Liver (tissue), 9 donors: Measurements from ENCODE around the gene CHID1. TPM values are rescaled to one million over a fixed set of nuclear protein-coding genes. Genes with fewer than 3 reads are reported as not detected.

Source experiments
- DNase-seq: peaks from one replicate; pipeline ENCODE4 v3.0.0-alpha.2; 2017; ENCODE audit warnings: low spot score
- H3K27ac ChIP-seq, 2 donors: one replicate each; pipeline ENCODE4 v1.7.0; 2013; ENCODE audit warnings: inconsistent platforms in 2 of 2, low read length in 2 of 2, control low read depth in 1 of 2, low read depth in 1 of 2, mild to moderate bottlenecking in 1 of 2
- H3K27me3 ChIP-seq, 4 donors: one replicate each; pipeline versions ENCODE4 v1.6.1 to v1.7.0; 2013; ENCODE audit warnings: low read length in 3 of 4, inconsistent platforms in 1 of 4, mild to moderate bottlenecking in 1 of 4, moderate library complexity in 1 of 4; ENCODE audit not compliant: control insufficient read depth in 4 of 4, insufficient read depth in 4 of 4
- H3K36me3 ChIP-seq, 4 donors: one replicate each; pipeline versions ENCODE4 v1.6.1 to v1.7.0; 2013; ENCODE audit warnings: low read length in 3 of 4, mild to moderate bottlenecking in 3 of 4, low read depth in 1 of 4, moderate library complexity in 1 of 4; ENCODE audit not compliant: control insufficient read depth in 4 of 4, insufficient read depth in 3 of 4
- H3K4me1 ChIP-seq, 4 donors: one replicate each; pipeline versions ENCODE4 v1.6.1 to v1.7.0; 2013; ENCODE audit warnings: low read length in 3 of 4, mild to moderate bottlenecking in 3 of 4, moderate library complexity in 1 of 4; ENCODE audit not compliant: control insufficient read depth in 4 of 4, insufficient read depth in 4 of 4
- H3K4me3 ChIP-seq, 3 donors: one replicate each; pipeline versions ENCODE4 v1.6.1 to v1.7.0; 2013; ENCODE audit warnings: low read length in 3 of 3, control low read depth in 1 of 3, low read depth in 1 of 3, mild to moderate bottlenecking in 1 of 3
- H3K9ac ChIP-seq, 2 donors: one replicate each; pipeline ENCODE4 v1.7.0; 2013; ENCODE audit warnings: low read length in 2 of 2, mild to moderate bottlenecking in 2 of 2, moderate library complexity in 2 of 2, control low read depth in 1 of 2, low read depth in 1 of 2
- H3K9me3 ChIP-seq, 4 donors: one replicate each; pipeline versions ENCODE4 v1.6.1 to v1.7.0; 2013; ENCODE audit warnings: low read length in 3 of 4; ENCODE audit not compliant: control insufficient read depth in 4 of 4
- EGR1 ChIP-seq, 2 donors: IDR thresholded peaks; 2 replicates each; pipeline ENCODE4 v1.6.1; 2016 to 2018; ENCODE audit warnings: antibody characterized with exemption in 2 of 2, low read depth in 2 of 2
- FOXA2 ChIP-seq: IDR thresholded peaks from 2 replicates; pipeline ENCODE4 v1.6.1; 2016; ENCODE audit warnings: antibody characterized with exemption
- GABPA ChIP-seq, 2 donors: IDR thresholded peaks in 1 of 2; conservative IDR thresholded peaks in 1 of 2; 2 replicates each; pipeline ENCODE4 v1.6.1; 2016; ENCODE audit warnings: antibody characterized with exemption in 2 of 2, mild to moderate bottlenecking in 1 of 2, moderate library complexity in 1 of 2
- HNF4G ChIP-seq: IDR thresholded peaks from 2 replicates; pipeline ENCODE4 v1.6.1; 2016; ENCODE audit warnings: antibody characterized with exemption
- JUND ChIP-seq, 2 donors: IDR thresholded peaks; 2 replicates each; pipeline ENCODE4 v1.6.1; 2016; ENCODE audit warnings: antibody characterized with exemption in 2 of 2
- RAD21 ChIP-seq, 2 donors: IDR thresholded peaks; 2 replicates each; pipeline ENCODE4 v1.6.1; 2016; ENCODE audit warnings: antibody characterized with exemption in 2 of 2, mild to moderate bottlenecking in 2 of 2
- RXRA ChIP-seq, 2 donors: IDR thresholded peaks; 2 replicates each; pipeline ENCODE4 v1.6.1; 2017 to 2018; ENCODE audit warnings: antibody characterized with exemption in 2 of 2, mild to moderate bottlenecking in 1 of 2
- TAF1 ChIP-seq: conservative IDR thresholded peaks from 2 replicates; pipeline ENCODE4 v1.6.1; 2016; ENCODE audit warnings: antibody characterized with exemption, mild to moderate bottlenecking
- WGBS: extraction: QIAGEN DNeasy Blood & Tissue Kit; methylation state at CpG from one replicate; pipeline ENCODE4 v1.1.7; 2013; 5-methylcytosine and 5-hydroxymethylcytosine counted together
- polyA plus RNA-seq, 2 donors: library from polyadenylated mRNA; stranded (reverse) in 1 of 2; unstranded in 1 of 2; fragments of 200-250 nt in 1 of 2; fragments of >200 nt in 1 of 2; fragmentation: Nextera tagmentation in 1 of 2; extraction: Ambion mirVana in 1 of 2; gene quantifications; one replicate each; pipeline versions ENCODE4 v1.2.1 to v1.2.3, GENCODE V29; 2013 to 2015
- total RNA-seq, 2 donors: library from RNA; depleted of rRNA; stranded (reverse); fragments of >200 nt; gene quantifications; one replicate each; pipeline ENCODE4 v1.2.3, GENCODE V29; 2014
- TF ChIP-seq, protein P1 (sequence below): IDR thresholded peaks from 2 replicates; pipeline ENCODE4 v1.6.1; 2016; ENCODE audit warnings: antibody characterized with exemption
- TF ChIP-seq, protein P2 (sequence below): IDR thresholded peaks from 2 replicates; pipeline ENCODE4 v1.6.1; 2016; ENCODE audit warnings: antibody characterized with exemption
- TF ChIP-seq, protein P3 (sequence below): fragments of 150-350 bp; IDR thresholded peaks from 2 replicates; pipeline ENCODE4 v1.5.1; 2017; ENCODE audit warnings: improper control_type of control experiment, low read depth, low read length; ENCODE audit not compliant: missing input control
- donor health status: healthy.
- donor health status: healthy.
- donor health status: healthy.
- donor health status: healthy.
- donor health status: healthy.

The CHID1 gene
- total and polyA plus RNA-seq, 4 donors: 39.5 to 68.8 (median 59.1) TPM

GRCh38 chr11:901452-902061 is 9.1 kb downstream of the CHID1 start:
- no peak overlapping the region for H3K27ac ChIP-seq
- H3K4me3 ChIP-seq: no peak overlapping the region
- H3K9me3 ChIP-seq: no peaks in the 10 kb centered on the region
- no peaks in the 10 kb centered on the region for H3K4me1 ChIP-seq
- H3K27me3 ChIP-seq: no peaks in the 10 kb centered on the region
- no peak for DNase-seq
- no peak overlapping the region for H3K9ac ChIP-seq
- peaks cover 27 to 67% (median 41%) of the 10 kb centered on the region in 4 donors for H3K36me3 ChIP-seq
- TF ChIP-seq HNF4G (no peak), EGR1 (IDR thresholded peaks at IDR 0.05; ENCODE audit: low read depth in 2 of 2) (no peak), RAD21 (IDR thresholded peaks at IDR 0.05) (no peak), GABPA (IDR thresholded peaks at IDR 0.05 in 1 of 2, conservative IDR thresholded peaks at IDR 0.05 in 1 of 2) (no peak), TAF1 (no peak), RXRA (IDR thresholded peaks at IDR 0.05) (no peak)
- TF ChIP-seq, protein P1, sequence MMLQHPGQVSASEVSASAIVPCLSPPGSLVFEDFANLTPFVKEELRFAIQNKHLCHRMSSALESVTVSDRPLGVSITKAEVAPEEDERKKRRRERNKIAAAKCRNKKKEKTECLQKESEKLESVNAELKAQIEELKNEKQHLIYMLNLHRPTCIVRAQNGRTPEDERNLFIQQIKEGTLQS: no peak
- TF ChIP-seq, protein P2, sequence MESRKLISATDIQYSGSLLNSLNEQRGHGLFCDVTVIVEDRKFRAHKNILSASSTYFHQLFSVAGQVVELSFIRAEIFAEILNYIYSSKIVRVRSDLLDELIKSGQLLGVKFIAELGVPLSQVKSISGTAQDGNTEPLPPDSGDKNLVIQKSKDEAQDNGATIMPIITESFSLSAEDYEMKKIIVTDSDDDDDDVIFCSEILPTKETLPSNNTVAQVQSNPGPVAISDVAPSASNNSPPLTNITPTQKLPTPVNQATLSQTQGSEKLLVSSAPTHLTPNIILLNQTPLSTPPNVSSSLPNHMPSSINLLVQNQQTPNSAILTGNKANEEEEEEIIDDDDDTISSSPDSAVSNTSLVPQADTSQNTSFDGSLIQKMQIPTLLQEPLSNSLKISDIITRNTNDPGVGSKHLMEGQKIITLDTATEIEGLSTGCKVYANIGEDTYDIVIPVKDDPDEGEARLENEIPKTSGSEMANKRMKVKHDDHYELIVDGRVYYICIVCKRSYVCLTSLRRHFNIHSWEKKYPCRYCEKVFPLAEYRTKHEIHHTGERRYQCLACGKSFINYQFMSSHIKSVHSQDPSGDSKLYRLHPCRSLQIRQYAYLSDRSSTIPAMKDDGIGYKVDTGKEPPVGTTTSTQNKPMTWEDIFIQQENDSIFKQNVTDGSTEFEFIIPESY: no peak
- 94% methylated on average over 19 of the region's 19 CpGs for WGBS

GRCh38 chr11:900545-900944 is 10.1 kb downstream of the CHID1 start:
- 90% methylated on average over 7 of the region's 7 CpGs for WGBS
- H3K4me1 ChIP-seq: no peaks in the 10 kb centered on the region
- no peak overlapping the region for H3K27ac ChIP-seq
- no peaks in the 10 kb centered on the region for H3K9me3 ChIP-seq
- TF ChIP-seq GABPA (IDR thresholded peaks at IDR 0.05 in 1 of 2, conservative IDR thresholded peaks at IDR 0.05 in 1 of 2): no peak
- TF ChIP-seq, protein P2: no peak
- TF ChIP-seq HNF4G: no peak
- TF ChIP-seq JUND (IDR thresholded peaks at IDR 0.05): no peak
- TF ChIP-seq RXRA (IDR thresholded peaks at IDR 0.05): no peak
- TF ChIP-seq TAF1: no peak
- TF ChIP-seq, protein P3, sequence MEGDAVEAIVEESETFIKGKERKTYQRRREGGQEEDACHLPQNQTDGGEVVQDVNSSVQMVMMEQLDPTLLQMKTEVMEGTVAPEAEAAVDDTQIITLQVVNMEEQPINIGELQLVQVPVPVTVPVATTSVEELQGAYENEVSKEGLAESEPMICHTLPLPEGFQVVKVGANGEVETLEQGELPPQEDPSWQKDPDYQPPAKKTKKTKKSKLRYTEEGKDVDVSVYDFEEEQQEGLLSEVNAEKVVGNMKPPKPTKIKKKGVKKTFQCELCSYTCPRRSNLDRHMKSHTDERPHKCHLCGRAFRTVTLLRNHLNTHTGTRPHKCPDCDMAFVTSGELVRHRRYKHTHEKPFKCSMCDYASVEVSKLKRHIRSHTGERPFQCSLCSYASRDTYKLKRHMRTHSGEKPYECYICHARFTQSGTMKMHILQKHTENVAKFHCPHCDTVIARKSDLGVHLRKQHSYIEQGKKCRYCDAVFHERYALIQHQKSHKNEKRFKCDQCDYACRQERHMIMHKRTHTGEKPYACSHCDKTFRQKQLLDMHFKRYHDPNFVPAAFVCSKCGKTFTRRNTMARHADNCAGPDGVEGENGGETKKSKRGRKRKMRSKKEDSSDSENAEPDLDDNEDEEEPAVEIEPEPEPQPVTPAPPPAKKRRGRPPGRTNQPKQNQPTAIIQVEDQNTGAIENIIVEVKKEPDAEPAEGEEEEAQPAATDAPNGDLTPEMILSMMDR: no peak
- TF ChIP-seq FOXA2: no peak
- TF ChIP-seq EGR1 (IDR thresholded peaks at IDR 0.05; ENCODE audit: low read depth in 2 of 2): no peak
- no peak overlapping the region for H3K9ac ChIP-seq
- peaks cover 27 to 67% (median 41%) of the 10 kb centered on the region in 4 donors for H3K36me3 ChIP-seq
- DNase-seq: no peak
- H3K4me3 ChIP-seq: no peak overlapping the region
- no peaks in the 10 kb centered on the region for H3K27me3 ChIP-seq
